Hepatocyte (in vitro differentiated cells): ENCODE results near the gene TFB2M. TPM values are rescaled to one million over a fixed set of nuclear protein-coding genes. Genes with fewer than 3 reads are reported as not detected.

Experiments
- DNase-seq: peaks from one replicate; pipeline ENCODE4 v3.0.0-alpha.2; 2016; ENCODE audit warnings: low spot score
- H2AFZ ChIP-seq: fragments of 200-600 bp; sonication (generic); 2 replicates; pipeline ENCODE4 v1.6.0; 2016; ENCODE audit warnings: antibody characterized with exemption, mild to moderate bottlenecking
- H3K27ac ChIP-seq: fragments of 200-600 bp; sonication (generic); 2 replicates; pipeline ENCODE4 v1.5.1; 2016; ENCODE audit warnings: mild to moderate bottlenecking
- H3K27me3 ChIP-seq: fragments of 200-600 bp; sonication (generic); 2 replicates; pipeline ENCODE4 v1.6.1; 2016
- H3K36me3 ChIP-seq: fragments of 200-600 bp; sonication (generic); replicated peaks from 2 replicates; pipeline ENCODE4 v1.5.1; 2016; ENCODE audit warnings: low read depth; ENCODE audit not compliant: insufficient read depth
- H3K4me1 ChIP-seq: fragments of 200-600 bp; sonication (generic); 2 replicates; pipeline ENCODE4 v1.5.1; 2016; ENCODE audit warnings: mild to moderate bottlenecking, moderate library complexity; ENCODE audit not compliant: insufficient read depth
- H3K4me2 ChIP-seq: fragments of 200-600 bp; sonication (generic); 2 replicates; pipeline ENCODE4 v1.6.0; 2016
- H3K4me3 ChIP-seq: fragments of 200-600 bp; sonication (generic); 2 replicates; pipeline ENCODE4 v1.5.1; 2016; ENCODE audit warnings: mild to moderate bottlenecking
- H3K79me2 ChIP-seq: fragments of 200-600 bp; sonication (generic); 2 replicates; pipeline ENCODE4 v1.6.0; 2017; ENCODE audit warnings: mild to moderate bottlenecking
- H3K9me2 ChIP-seq: fragments of 200-600 bp; sonication (generic); replicated peaks from 2 replicates; pipeline ENCODE4 v1.6.0; 2017; ENCODE audit warnings: mild to moderate bottlenecking; ENCODE audit not compliant: insufficient read depth
- H3K9me3 ChIP-seq: fragments of 200-600 bp; sonication (generic); 2 replicates; pipeline ENCODE4 v1.5.1; 2016; ENCODE audit warnings: low read depth, mild to moderate bottlenecking
- H4K20me1 ChIP-seq: fragments of 200-600 bp; sonication (generic); 2 replicates; pipeline ENCODE4 v1.6.0; 2016; ENCODE audit warnings: mild to moderate bottlenecking; ENCODE audit not compliant: insufficient read depth, poor library complexity, severe bottlenecking
- CTCF ChIP-seq: fragments of 200-600 bp; sonication (generic); IDR thresholded peaks from 2 replicates; pipeline ENCODE4 v1.5.1; 2016; ENCODE audit warnings: antibody characterized with exemption, mild to moderate bottlenecking; ENCODE audit not compliant: poor library complexity
- EZH2 ChIP-seq: fragments of 200-600 bp; sonication (generic); IDR thresholded peaks from 2 replicates; pipeline ENCODE4 v1.6.1; 2016; ENCODE audit warnings: antibody characterized with exemption, mild to moderate bottlenecking, borderline replicate concordance
- EZH2phosphoT487 ChIP-seq: fragments of 200-600 bp; sonication (generic); IDR thresholded peaks from one replicate; pipeline ENCODE4 v1.6.1; 2018; ENCODE audit warnings: antibody characterized with exemption, mild to moderate bottlenecking, low read depth, moderate library complexity; ENCODE audit not compliant: unreplicated experiment, severe bottlenecking
- WGBS: methylation state at CpG from one replicate; pipeline ENCODE4 v1.1.6; 2016; ENCODE audit warnings: low lambda C conversion rate; ENCODE audit errors: missing lambda C conversion rate; 5-methylcytosine and 5-hydroxymethylcytosine counted together
- polyA plus RNA-seq: library from polyadenylated mRNA; unstranded; fragments of >200 nt; fragmentation: Nextera tagmentation; extraction: Ambion mirVana; gene quantifications from 2 replicates; pipeline ENCODE4 v1.2.1, GENCODE V29; 2016
- total RNA-seq: library from RNA; depleted of rRNA; stranded (reverse); fragments of >200 nt; gene quantifications from 2 replicates; pipeline ENCODE4 v1.2.3, GENCODE V29; 2014

The TFB2M gene
- total and polyA plus RNA-seq, 2 experiments from 2014 or later = 14.2 to 16.3 TPM

- no peak overlapping the region for H2AFZ ChIP-seq
- no peaks in the 10 kb centered on the region for H3K9me3 ChIP-seq
- no peak overlapping the region for H3K4me3 ChIP-seq
- H3K9me2 ChIP-seq = no peaks in the 10 kb centered on the region
- H3K27ac ChIP-seq = no peak overlapping the region
- H3K79me2 ChIP-seq = peaks cover 3% of the 10 kb centered on the region
- no peak for TF ChIP-seq EZH2phosphoT487
- H3K27me3 ChIP-seq = no peaks in the 10 kb centered on the region
- no peaks in the 10 kb centered on the region for H3K4me1 ChIP-seq
- no peaks in the 10 kb centered on the region for H4K20me1 ChIP-seq
- no peak for DNase-seq
- H3K36me3 ChIP-seq = no peaks in the 10 kb centered on the region
- 93% methylated on average over 13 of the region's 13 CpGs for WGBS
- no peak overlapping the region for H3K4me2 ChIP-seq
Observed at GRCh38 chr1:246510147-246511030, 55.7 kb downstream of the TFB2M start.

GRCh38 chr1:246508897-246509688 is 57.0 kb downstream of the TFB2M start:
- TF ChIP-seq CTCF (no peak), EZH2phosphoT487 (no peak), EZH2 (no peak)
- no peak overlapping the region for H3K27ac ChIP-seq
- no peaks in the 10 kb centered on the region for H3K9me3 ChIP-seq
- no peak overlapping the region for H3K4me2 ChIP-seq
- no peaks in the 10 kb centered on the region for H3K27me3 ChIP-seq
- H4K20me1 ChIP-seq = no peaks in the 10 kb centered on the region
- DNase-seq = no peak
- H3K79me2 ChIP-seq = peaks cover 8% of the 10 kb centered on the region
- H3K4me1 ChIP-seq = no peaks in the 10 kb centered on the region
- no peaks in the 10 kb centered on the region for H3K9me2 ChIP-seq
- no peaks in the 10 kb centered on the region for H3K36me3 ChIP-seq
- H2AFZ ChIP-seq = no peak overlapping the region
- 92% methylated on average over 25 of the region's 26 CpGs for WGBS
- H3K4me3 ChIP-seq = no peak overlapping the region

GRCh38 chr1:246506674-246507481 is 59.2 kb downstream of the TFB2M start, which contains the start of gene SMYD3:
SMYD3 (minus strand) TSS chr1:246507279.
- WGBS = under 1% methylated on average over 77 of the region's 79 CpGs
- Histone ChIP-seq H3K4me2 (peak within 1 kb of the TSS; percentile 98), H3K27ac (no peak within 1 kb of the TSS), H3K27me3 (no peaks in the 10 kb centered on the region), H4K20me1 (no peaks in the 10 kb centered on the region), H3K9me2 (no peaks in the 10 kb centered on the region), H2AFZ (peak within 1 kb of the TSS; percentile 98), H3K4me3 (peak within 1 kb of the TSS; percentile 86), H3K9me3 (no peaks in the 10 kb centered on the region), H3K79me2 (peaks cover 20% of the 10 kb centered on the region), H3K36me3 (no peaks in the 10 kb centered on the region), H3K4me1 (no peaks in the 10 kb centered on the region)
- DNase-seq = peak; percentile 93
- TF ChIP-seq CTCF (peak; percentile 15), EZH2phosphoT487 (no peak)
